Activated CD4-positive, alpha-beta memory T cell treated with anti-CD3 and anti-CD28 coated beads for 36 hours (primary cell): Measurements from ENCODE around the gene PPARG. TPM values are rescaled to one million over a fixed set of nuclear protein-coding genes. Genes with fewer than 3 reads are reported as not detected.

Experiments
- CTCF ChIA-PET: fragments of 350-600 bp; sonication (Branson Sonifier 250); formaldehyde crosslinking; loops from one replicate; lab custom pipeline; 2021; ENCODE audit warnings: antibody characterized with exemption, inconsistent platforms; lab: Charles Lee
- POLR2A ChIA-PET: fragments of 350-600 bp; sonication (Branson Sonifier 250); formaldehyde crosslinking; loops from one replicate; lab custom pipeline; 2021; ENCODE audit warnings: antibody characterized with exemption; lab: Charles Lee
- DNase-seq: peaks from one replicate; pipeline ENCODE4 v3.0.0-alpha.2; 2020
- H3K27ac Mint-ChIP-seq: one replicate; pipeline ENCODE4 v1.8.0; 2021; ENCODE audit warnings: mixed read lengths
- H3K27me3 Mint-ChIP-seq: one replicate; pipeline ENCODE4 v1.8.0; 2021; ENCODE audit warnings: mixed read lengths
- H3K36me3 Mint-ChIP-seq: one replicate; pipeline ENCODE4 v1.8.0; 2021; ENCODE audit warnings: mixed read lengths
- H3K4me1 Mint-ChIP-seq: one replicate; pipeline ENCODE4 v1.8.0; 2021; ENCODE audit warnings: low read depth, mixed read lengths
- H3K4me3 Mint-ChIP-seq: one replicate; pipeline ENCODE4 v1.8.0; 2021; ENCODE audit warnings: mild to moderate bottlenecking, mixed read lengths
- H3K9me3 Mint-ChIP-seq: one replicate; pipeline ENCODE4 v1.8.0; 2021; ENCODE audit warnings: mixed read lengths
- intact Hi-C: fragments of 100-400 bp; cut with micrococcal nuclease; formaldehyde crosslinking; loops from one replicate; pipeline ENCODE4 v1.15.1; 2023
- total RNA-seq, 2 experiments: library from RNA; stranded (reverse); gene quantifications; one replicate each; pipeline ENCODE4 v1.2.3, GENCODE V29; 2021

The PPARG gene
- total RNA-seq, 2 experiments from 2014 or later: 2.7 TPM

DNA sequence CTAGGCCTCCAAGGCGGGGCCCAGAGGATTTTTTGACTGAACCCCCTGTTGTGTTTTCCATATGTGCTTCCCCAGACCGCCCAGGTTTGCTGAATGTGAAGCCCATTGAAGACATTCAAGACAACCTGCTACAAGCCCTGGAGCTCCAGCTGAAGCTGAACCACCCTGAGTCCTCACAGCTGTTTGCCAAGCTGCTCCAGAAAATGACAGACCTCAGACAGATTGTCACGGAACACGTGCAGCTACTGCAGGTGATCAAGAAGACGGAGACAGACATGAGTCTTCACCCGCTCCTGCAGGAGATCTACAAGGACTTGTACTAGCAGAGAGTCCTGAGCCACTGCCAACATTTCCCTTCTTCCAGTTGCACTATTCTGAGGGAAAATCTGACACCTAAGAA, 145.0 kb downstream of the PPARG start:
- no peak overlapping the region for H3K4me3 Mint-ChIP-seq
- ChIA-PET CTCF (interaction anchor here (0.6 kb wide), 1 partner anchor 577 kb away, joined by 4 read pairs; no protein-coding TSS in a partner anchor), POLR2A (no interaction called here)
- no peak for DNase-seq
- H3K9me3 Mint-ChIP-seq: no peaks in the 10 kb centered on the region
- H3K36me3 Mint-ChIP-seq: no peaks in the 10 kb centered on the region
- H3K4me1 Mint-ChIP-seq: peaks cover 1% of the 10 kb centered on the region
- no peak overlapping the region for H3K27ac Mint-ChIP-seq
- intact Hi-C loops: no loop called here
- peaks cover 4% of the 10 kb centered on the region for H3K27me3 Mint-ChIP-seq

GRCh38 chr3:12436514-12437220, 147.8 kb downstream of the PPARG start:
- no peaks in the 10 kb centered on the region for H3K4me1 Mint-ChIP-seq
- CTCF ChIA-PET: interaction anchor here (1.0 kb wide), 1 partner anchor 302 kb away, joined by 3 read pairs; no protein-coding TSS in a partner anchor
- intact Hi-C loops: no loop called here

GRCh38 chr3:12437221-12437605, 148.3 kb downstream of the PPARG start:
- no peaks in the 10 kb centered on the region for H3K4me1 Mint-ChIP-seq
- no peak overlapping the region for H3K4me3 Mint-ChIP-seq
- ChIA-PET CTCF (no interaction called here), POLR2A (no interaction called here)
- no peaks in the 10 kb centered on the region for H3K9me3 Mint-ChIP-seq
- no peak for DNase-seq
- intact Hi-C loops: no loop called here
- H3K27me3 Mint-ChIP-seq: peaks cover 1% of the 10 kb centered on the region
- no peaks in the 10 kb centered on the region for H3K36me3 Mint-ChIP-seq
- H3K27ac Mint-ChIP-seq: no peak overlapping the region

More at GRCh38 chr3:12436514-12437220, 147.8 kb downstream of the PPARG start:
- Mint-ChIP-seq H3K36me3 (no peaks in the 10 kb centered on the region), H3K27me3 (peaks cover 1% of the 10 kb centered on the region), H3K9me3 (no peaks in the 10 kb centered on the region), H3K27ac (no peak overlapping the region), H3K4me3 (no peak overlapping the region)
- POLR2A ChIA-PET: no interaction called here
- DNase-seq: no peak

GRCh38 chr3:12437861-12438260, 149.0 kb downstream of the PPARG start:
- intact Hi-C loops: no loop called here
- POLR2A ChIA-PET: no interaction called here
- no peak overlapping the region for H3K27ac Mint-ChIP-seq
- no peaks in the 10 kb centered on the region for H3K9me3 Mint-ChIP-seq
- H3K36me3 Mint-ChIP-seq: no peaks in the 10 kb centered on the region
- DNase-seq: no peak
- no peaks in the 10 kb centered on the region for H3K4me1 Mint-ChIP-seq
- no peak overlapping the region for H3K4me3 Mint-ChIP-seq
- CTCF ChIA-PET: no interaction called here
- peaks cover 3% of the 10 kb centered on the region for H3K27me3 Mint-ChIP-seq

- Mint-ChIP-seq H3K9me3 (no peaks in the 10 kb centered on the region), H3K4me3 (no peak overlapping the region), H3K36me3 (no peaks in the 10 kb centered on the region), H3K27ac (no peak overlapping the region), H3K4me1 (no peaks in the 10 kb centered on the region), H3K27me3 (peaks cover 3% of the 10 kb centered on the region)
- no peak for DNase-seq
- POLR2A ChIA-PET: no interaction called here
- CTCF ChIA-PET: interaction anchor here (0.7 kb wide), 1 partner anchor 98 kb away, joined by 3 read pairs; no protein-coding TSS in a partner anchor
- intact Hi-C loops: no loop called here
These were observed 149.4 kb downstream of the PPARG start for GRCh38 chr3:12438318-12438717.

GRCh38 chr3:12439161-12439940, 150.5 kb downstream of the PPARG start:
- no peak for DNase-seq
- ChIA-PET CTCF (no interaction called here), POLR2A (no interaction called here)
- H3K4me3 Mint-ChIP-seq: no peak overlapping the region
- intact Hi-C loops: no loop called here
- no peaks in the 10 kb centered on the region for H3K9me3 Mint-ChIP-seq
- no peaks in the 10 kb centered on the region for H3K4me1 Mint-ChIP-seq
- H3K27ac Mint-ChIP-seq: no peak overlapping the region
- peaks cover 3% of the 10 kb centered on the region for H3K27me3 Mint-ChIP-seq
- no peaks in the 10 kb centered on the region for H3K36me3 Mint-ChIP-seq

DNA sequence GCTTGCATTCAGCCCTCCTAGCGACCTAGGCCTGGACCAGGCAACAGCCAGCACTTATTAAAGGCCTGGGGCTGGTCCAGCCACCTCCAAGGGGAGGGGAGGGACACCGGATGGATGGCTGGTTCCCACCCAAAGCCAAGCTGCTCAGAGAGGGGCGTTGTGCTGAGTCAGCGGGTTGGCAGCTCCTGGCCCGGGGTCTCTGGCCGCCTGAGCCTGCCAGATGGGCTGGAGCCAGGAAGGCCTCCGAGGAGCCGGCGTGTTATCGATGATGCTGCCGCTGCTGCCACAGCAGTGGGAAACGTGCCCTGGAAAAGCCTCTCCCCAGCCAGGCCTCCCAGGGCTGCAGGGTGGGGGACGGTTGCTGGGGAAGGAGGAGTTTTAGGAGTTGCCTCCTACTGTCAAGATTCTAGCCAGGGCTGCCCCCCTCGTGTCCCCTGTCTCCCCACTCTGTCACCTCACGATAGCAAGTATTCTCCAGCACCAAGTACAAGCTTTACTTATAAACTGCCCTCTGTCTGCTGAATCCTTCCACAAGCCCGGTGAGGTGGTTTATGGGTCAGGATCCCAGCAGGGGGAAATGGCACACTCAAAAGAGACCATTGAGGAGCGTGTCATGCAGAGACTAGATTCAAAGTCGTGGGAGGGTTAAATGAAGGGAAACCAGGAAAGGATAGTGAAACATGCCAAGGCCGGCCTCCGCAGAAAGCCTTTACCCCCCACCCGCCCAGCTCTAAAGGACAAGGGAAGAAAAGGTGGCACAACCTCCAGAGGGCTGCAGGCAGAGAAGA, 152.3 kb downstream of the PPARG start:
- H3K9me3 Mint-ChIP-seq: no peaks in the 10 kb centered on the region
- no peaks in the 10 kb centered on the region for H3K36me3 Mint-ChIP-seq
- no peaks in the 10 kb centered on the region for H3K4me1 Mint-ChIP-seq
- H3K4me3 Mint-ChIP-seq: no peak overlapping the region
- no peak for DNase-seq
- H3K27ac Mint-ChIP-seq: no peak overlapping the region
- intact Hi-C loops: no loop called here
- peaks cover 4% of the 10 kb centered on the region for H3K27me3 Mint-ChIP-seq
- CTCF ChIA-PET: no interaction called here
- POLR2A ChIA-PET: no interaction called here

GRCh38 chr3:12442654-12443501, 154.0 kb downstream of the PPARG start:
- POLR2A ChIA-PET: no interaction called here
- DNase-seq: no peak
- CTCF ChIA-PET: no interaction called here
- H3K27me3 Mint-ChIP-seq: peaks cover 4% of the 10 kb centered on the region
- intact Hi-C loops: no loop called here
- H3K9me3 Mint-ChIP-seq: no peaks in the 10 kb centered on the region
- H3K4me3 Mint-ChIP-seq: no peak overlapping the region
- H3K27ac Mint-ChIP-seq: no peak overlapping the region
- no peaks in the 10 kb centered on the region for H3K36me3 Mint-ChIP-seq
- no peaks in the 10 kb centered on the region for H3K4me1 Mint-ChIP-seq

- Mint-ChIP-seq H3K9me3 (no peaks in the 10 kb centered on the region), H3K4me3 (no peak overlapping the region), H3K27ac (no peak overlapping the region), H3K27me3 (peaks cover 4% of the 10 kb centered on the region), H3K36me3 (no peaks in the 10 kb centered on the region), H3K4me1 (no peaks in the 10 kb centered on the region)
- DNase-seq: no peak
- intact Hi-C loops: no loop called here
- CTCF ChIA-PET: no interaction called here
- POLR2A ChIA-PET: no interaction called here
These were observed 155.1 kb downstream of the PPARG start for GRCh38 chr3:12443781-12444522.

GRCh38 chr3:12444582-12445471, 156.0 kb downstream of the PPARG start:
- DNase-seq: no peak
- Mint-ChIP-seq H3K4me3 (no peak overlapping the region), H3K9me3 (no peaks in the 10 kb centered on the region), H3K27me3 (peaks cover 4% of the 10 kb centered on the region), H3K36me3 (no peaks in the 10 kb centered on the region), H3K4me1 (no peaks in the 10 kb centered on the region), H3K27ac (no peak overlapping the region)
- intact Hi-C loops: no loop called here
- CTCF ChIA-PET: no interaction called here
- POLR2A ChIA-PET: no interaction called here
